NCI-H1436 (cell line): ENCODE measurements around the gene AQP1.

ENCODE experiments used
- DNase-seq: peaks from one replicate; lab custom pipeline; 2025; lab: John Stamatoyannopoulos, UW

AQP1 gene

GRCh38 chr7:30921540-30922401, 10.1 kb downstream of the AQP1 start:
- DNase-seq, result no peak

GRCh38 chr7:30922596-30922995, 10.9 kb downstream of the AQP1 start:
- DNase-seq, result no peak

GRCh38 chr7:30923009-30923773, 11.5 kb downstream of the AQP1 start:
- no peak for DNase-seq

GRCh38 chr7:30923774-30924413, 12.2 kb downstream of the AQP1 start:
- no peak for DNase-seq

GRCh38 chr7:30924624-30925023, 13.0 kb downstream of the AQP1 start:
- no peak for DNase-seq

GRCh38 chr7:30925117-30925516, 13.5 kb downstream of the AQP1 start:
- no peak for DNase-seq

GRCh38 chr7:30925913-30926312, 14.3 kb downstream of the AQP1 start:
- no peak for DNase-seq

- DNase-seq, result no peak
Measured at GRCh38 chr7:30926313-30926712, 14.7 kb downstream of the AQP1 start.

- no peak for DNase-seq
Measured at GRCh38 chr7:30927040-30927439, 15.4 kb downstream of the AQP1 start.

GRCh38 chr7:30927559-30927958, 15.9 kb downstream of the AQP1 start:
- no peak for DNase-seq

- no peak for DNase-seq
Measured at GRCh38 chr7:30928254-30928872, 16.7 kb downstream of the AQP1 start.

GRCh38 chr7:30929686-30930085, 18.0 kb downstream of the AQP1 start:
- DNase-seq, result no peak

- DNase-seq, result no peak
Measured at GRCh38 chr7:30930621-30931020, 19.0 kb downstream of the AQP1 start.

- DNase-seq, result no peak
Measured at GRCh38 chr7:30931161-30931928, 19.7 kb downstream of the AQP1 start.

GRCh38 chr7:30931929-30932540, 20.4 kb downstream of the AQP1 start:
- no peak for DNase-seq

GRCh38 chr7:30932562-30932961, 20.9 kb downstream of the AQP1 start:
- no peak for DNase-seq

GRCh38 chr7:30933124-30933974, 21.7 kb downstream of the AQP1 start:
- DNase-seq, result peak; percentile 7

GRCh38 chr7:30934225-30934624, 22.6 kb downstream of the AQP1 start:
- no peak for DNase-seq

- DNase-seq, result no peak
Measured at GRCh38 chr7:30934732-30935568, 23.3 kb downstream of the AQP1 start.
